NCI-H446 (cell line): ENCODE measurements around the gene PNPLA6.

Experiments
- DNase-seq, 2 experiments: peaks; one replicate each; lab custom pipeline; 2025; lab: John Stamatoyannopoulos, UW

The PNPLA6 gene

DNA sequence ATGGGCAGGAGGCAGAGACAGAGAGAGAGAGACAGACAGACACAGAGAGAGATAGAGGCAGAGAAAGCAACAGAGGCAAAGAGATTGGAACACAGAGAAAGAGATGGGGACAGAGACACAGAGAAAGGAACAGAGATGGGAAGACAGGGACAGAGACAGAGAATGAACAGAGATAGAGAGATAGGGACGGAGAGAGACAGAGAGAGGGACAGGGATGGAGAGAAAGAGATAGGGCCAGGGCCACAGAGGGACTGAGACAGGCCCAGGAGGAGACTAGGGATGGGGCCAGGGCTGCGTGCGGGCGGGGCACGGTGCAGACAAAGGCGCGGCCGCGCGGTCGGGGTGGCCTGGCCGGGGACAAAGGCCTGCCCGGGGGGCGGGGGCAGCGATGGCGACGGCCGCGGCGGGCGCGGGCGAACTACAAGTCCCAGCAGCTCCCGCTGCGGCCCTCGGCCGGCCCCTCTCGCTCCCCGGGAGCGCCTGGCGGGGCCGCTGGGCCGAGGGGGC is 19.8 kb upstream of the PNPLA6 start, which contains the start of gene ZNF358:
ZNF358 (plus strand) TSS at position 459 of the 507 bp plus-strand sequence. CDS start 3,140 bp downstream, outside the sequence.
- peak; percentile 68 to 74 for DNase-seq

DNA sequence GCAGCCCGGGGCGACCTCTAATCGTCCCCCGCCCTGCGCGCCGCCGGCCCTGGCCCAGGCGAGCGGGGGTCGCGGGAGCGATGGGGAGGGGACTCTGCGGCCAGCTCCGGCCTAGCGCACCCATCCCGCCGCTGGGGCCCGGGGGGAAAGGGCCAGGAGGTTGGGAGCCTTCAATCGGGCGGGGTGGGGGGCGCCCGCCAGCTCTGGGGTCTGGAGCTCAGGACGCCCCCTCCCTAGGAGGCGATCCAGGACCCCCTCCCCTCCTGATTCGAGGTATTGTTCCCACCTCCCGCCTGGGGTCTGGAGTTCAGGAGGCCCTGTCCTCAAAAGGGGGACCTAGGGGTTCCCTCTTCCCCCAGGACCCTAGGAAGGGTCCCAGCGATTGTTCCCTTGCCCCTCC is 19.2 kb upstream of the PNPLA6 start:
- DNase-seq, result no peak

DNA sequence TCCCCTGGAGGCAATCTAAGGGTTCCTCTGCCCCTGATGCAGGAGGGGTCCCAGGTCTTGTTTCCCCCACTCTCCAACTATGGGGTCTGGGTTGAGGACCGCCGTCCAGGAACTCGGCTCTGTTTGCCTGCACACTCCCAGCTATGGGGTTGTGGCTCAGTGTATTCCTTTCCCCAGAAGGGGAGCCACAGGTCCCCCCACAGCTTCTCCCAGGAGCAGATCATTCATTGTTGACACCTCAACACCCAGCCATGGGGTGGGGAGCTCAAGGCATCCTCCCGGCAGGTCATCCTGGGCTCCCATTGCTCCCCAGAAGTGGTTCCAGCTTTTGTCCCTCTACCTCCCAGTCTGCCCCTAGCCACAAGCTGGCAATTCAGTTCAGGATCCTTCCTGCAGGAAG is 18.6 kb upstream of the PNPLA6 start:
- DNase-seq, result no peak

DNA sequence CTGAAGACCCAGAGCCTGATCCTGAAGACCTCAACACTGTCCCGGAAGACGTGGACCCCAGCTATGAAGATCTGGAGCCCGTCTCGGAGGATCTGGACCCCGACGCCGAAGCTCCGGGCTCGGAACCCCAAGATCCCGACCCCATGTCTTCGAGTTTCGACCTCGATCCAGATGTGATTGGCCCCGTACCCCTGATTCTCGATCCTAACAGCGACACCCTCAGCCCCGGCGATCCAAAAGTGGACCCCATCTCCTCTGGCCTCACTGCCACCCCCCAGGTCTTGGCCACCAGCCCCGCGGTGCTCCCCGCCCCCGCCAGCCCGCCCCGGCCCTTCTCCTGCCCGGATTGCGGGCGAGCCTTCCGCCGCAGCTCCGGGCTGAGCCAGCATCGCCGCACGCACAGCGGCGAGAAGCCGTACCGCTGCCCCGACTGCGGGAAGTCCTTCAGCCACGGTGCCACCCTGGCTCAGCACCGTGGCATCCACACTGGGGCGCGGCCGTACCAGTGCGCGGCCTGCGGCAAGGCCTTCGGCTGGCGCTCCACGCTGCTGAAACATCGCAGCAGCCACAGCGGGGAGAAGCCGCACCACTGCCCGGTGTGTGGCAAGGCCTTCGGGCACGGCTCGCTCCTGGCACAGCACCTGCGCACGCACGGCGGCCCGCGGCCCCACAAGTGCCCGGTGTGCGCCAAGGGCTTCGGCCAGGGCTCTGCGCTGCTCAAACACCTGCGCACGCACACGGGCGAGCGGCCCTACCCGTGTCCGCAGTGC is 16.0 kb upstream of the PNPLA6 start:
- DNase-seq, result no peak

DNA sequence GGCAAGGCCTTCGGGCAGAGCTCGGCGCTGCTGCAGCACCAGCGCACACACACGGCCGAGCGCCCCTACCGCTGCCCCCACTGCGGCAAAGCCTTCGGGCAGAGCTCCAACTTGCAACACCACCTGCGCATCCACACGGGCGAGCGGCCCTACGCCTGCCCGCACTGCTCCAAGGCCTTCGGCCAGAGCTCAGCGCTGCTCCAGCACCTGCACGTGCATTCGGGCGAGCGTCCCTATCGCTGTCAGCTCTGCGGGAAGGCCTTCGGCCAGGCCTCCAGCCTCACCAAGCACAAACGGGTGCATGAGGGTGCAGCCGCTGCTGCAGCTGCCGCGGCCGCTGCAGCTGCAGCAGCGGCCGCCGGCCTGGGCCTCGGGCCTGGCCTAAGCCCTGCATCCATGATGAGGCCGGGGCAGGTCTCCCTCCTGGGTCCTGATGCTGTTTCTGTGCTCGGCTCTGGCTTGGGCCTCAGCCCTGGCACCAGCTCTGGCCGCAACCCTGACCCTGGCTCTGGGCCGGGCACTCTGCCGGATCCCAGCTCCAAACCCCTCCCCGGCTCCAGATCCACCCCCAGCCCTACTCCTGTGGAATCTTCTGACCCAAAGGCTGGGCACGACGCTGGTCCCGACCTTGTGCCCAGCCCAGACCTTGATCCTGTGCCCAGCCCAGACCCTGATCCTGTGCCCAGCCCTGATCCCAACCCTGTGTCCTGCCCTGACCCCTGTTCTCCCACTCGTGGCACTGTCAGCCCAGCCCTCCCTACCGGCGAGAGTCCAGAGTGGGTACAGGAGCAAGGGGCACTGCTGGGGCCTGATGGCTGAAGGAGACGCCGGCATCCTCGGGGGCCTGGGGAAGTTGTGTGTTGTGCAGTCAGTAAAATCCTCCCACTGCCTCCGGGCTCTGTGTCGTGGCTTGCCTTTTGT is 15.1 kb upstream of the PNPLA6 start:
- DNase-seq, result no peak

DNA sequence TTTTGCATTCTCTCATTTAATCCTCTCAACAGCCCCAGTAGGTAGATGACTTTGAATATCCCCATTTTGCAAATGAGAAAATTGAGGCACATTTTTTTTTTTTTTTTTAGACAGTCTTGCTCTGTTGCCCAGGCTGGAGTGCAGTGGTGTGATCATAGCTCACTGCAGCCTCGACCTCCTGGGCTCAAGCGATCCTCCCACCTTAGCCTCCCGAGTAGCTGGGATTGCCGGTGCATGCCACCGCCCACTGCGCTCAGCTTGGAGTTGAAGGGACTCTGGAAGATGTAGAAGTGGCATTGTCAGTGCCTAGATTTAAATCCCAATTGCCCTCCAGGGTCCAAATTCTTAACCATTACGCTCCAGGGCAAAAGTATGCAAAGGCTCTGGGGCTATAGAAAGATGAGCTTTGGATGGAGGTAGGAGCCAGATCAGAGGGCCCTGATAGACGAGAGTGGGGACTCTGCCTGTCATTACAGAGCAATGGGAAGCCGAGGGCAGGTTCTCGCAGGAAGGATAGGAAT is 13.9 kb upstream of the PNPLA6 start:
- DNase-seq, result no peak

DNA sequence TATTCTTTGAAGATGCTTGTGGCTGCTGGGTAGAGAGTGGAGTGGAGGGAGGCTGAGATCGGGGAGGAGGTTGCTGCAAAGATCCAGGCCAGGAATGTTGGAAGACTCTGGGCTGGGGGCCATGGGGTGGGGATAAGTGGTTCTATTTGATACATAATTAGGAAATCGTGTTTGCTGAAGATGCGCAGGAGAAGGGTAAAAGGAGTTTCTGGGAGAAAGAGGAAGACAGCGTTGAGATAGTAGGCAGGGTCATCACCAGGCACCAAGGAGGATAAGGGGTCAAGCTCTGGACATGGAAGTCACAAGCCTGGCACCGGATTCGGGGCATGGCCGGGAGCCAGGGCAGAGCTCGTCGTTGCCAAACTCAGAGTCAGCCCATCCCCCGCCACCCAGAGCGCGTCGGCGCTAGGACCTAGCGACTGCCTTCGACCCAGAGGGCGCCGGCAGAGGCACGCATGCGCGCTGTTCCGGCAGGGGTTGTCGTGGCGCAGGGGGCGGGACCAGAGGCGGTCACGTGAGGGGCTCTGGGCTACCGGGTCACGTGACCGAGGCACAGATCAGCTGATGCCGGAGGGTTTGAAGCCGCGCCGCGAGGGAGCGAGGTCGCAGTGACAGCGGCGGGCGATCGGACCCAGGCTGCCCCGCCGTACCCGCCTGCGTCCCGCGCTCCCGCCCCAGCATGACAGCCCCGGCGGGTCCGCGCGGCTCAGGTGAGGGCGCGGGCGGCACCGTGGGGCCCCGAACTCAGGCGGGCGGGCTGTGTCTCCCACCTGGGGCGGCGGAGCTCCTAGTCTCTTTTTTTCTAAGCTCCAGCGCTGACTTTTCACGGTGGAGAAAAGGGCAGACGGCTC is 13.2 kb upstream of the PNPLA6 start, which contains the start of gene MCOLN1:
MCOLN1 (plus strand) TSS at position 553 of the 851 bp plus-strand sequence; CDS start at position 680, 127 bp downstream.
- peak; percentile 93 to 99 for DNase-seq

DNA sequence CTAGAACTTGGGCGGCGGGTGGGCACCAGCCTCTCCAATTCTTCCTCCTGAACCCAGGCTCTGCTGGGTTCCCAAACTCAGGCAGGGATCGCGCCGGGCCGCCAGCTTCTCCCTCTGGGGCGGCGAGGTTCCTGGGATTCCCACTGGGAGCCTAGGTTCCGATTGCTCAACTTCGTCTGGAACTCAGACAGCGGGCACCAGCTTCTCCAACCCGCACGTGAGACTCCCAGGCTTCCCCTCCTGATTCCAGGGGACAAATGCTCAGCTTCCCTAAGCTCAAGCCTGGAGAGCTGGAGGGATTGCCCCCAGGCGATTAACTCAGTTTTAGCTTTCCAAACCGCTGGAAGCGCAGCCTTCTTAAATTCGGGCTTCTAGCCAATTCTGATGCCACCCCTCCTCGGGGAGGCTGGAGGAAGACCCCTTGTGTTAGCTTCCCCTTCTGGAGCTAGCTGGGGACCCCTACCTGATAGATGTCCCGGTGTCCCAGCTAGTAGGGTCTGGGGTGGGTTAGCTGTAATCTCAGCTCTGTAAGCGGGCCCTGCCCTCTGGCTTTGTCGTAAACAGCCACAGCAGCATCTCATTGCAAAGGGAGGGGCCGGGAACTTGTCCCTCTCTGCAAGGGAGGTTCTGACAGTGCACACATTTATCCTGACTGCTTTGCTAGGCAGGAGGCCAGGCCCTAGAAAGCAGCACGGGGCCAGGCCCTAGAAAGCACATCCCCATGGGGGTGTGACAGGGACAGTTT is 12.4 kb upstream of the PNPLA6 start:
- no peak for DNase-seq

DNA sequence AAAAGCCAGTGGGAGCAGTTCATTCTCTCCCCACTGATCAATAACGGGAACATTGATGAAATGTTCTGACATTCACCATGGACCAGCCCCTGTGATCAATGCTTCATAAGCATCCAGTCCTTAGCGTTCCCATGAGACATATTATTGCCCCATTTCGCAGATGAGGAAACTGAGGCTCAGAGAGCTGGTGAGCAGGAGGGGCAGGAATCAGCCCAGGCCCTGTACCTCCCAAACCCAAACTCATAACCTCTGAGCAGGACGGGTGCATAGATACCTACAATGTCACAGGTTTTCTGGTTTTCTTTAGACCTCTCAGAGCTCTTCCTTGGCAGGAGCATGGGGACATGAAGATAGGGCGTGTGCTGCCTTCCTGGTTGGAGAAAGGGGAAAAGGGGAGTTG is 11.0 kb upstream of the PNPLA6 start:
- DNase-seq, result no peak

DNA sequence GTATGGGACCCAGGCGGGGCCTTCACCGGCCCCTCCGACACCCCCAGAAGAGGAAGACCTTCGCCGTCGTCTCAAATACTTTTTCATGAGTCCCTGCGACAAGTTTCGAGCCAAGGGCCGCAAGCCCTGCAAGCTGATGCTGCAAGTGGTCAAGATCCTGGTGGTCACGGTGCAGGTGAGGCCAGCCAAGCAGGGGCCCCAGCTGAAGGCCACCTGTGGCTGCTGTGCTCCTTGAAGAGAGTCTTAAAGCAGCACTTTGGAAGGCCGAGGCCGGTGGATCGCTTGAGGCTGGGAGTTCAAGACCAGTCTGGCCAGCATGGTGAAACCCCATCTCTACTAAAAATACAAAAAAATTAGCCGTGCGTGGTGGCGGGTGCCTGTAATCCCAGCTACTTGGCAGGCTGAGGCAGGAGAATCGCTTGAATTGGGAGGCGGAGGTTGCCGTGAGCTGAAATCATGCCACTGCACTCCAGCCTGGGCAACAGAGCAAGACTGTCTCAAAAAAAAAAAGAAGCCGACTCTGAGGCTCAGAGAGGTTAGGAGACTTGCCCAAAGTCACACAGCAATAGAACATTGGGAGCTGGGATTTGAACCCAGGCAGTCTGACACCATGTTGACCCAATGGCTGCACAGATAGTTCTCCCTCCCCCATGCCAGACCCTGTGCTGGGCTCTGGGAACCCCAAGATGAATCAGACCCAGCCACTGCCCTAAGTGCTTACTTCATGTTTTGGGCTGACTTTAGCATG is 10.4 kb upstream of the PNPLA6 start:
- no peak for DNase-seq

DNA sequence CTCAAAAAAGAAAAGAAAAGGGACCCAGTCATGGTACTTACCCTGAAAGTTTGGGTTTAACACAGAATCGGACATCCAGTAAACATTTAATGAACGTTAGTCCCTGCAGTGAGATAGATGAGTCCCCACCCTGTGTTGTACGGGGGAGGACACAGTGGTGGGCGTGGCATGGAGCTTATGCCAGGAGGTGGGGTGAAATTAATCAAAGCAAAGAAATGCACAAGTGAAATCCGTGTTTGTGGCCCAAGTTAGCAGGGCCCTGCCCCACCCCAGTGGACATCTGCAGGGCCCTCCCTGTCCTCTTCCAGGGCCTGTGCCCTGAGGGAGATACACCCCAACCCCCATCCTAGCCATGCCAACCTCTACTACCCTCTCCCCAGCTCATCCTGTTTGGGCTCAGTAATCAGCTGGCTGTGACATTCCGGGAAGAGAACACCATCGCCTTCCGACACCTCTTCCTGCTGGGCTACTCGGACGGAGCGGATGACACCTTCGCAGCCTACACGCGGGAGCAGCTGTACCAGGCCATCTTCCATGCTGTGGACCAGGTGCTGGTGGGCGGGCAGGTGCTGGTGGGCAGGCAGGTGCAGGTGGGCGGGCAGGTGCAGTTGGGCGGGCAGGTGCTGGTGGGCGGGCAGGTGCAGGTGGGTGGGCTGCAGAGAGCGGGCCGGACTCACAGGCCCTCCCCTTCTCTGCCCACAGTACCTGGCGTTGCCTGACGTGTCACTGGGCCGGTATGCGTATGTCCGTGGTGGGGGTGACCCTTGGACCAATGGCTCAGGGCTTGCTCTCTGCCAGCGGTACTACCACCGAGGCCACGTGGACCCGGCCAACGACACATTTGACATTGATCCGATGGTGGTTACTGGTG is 9.2 kb upstream of the PNPLA6 start:
- DNase-seq, result no peak

DNA sequence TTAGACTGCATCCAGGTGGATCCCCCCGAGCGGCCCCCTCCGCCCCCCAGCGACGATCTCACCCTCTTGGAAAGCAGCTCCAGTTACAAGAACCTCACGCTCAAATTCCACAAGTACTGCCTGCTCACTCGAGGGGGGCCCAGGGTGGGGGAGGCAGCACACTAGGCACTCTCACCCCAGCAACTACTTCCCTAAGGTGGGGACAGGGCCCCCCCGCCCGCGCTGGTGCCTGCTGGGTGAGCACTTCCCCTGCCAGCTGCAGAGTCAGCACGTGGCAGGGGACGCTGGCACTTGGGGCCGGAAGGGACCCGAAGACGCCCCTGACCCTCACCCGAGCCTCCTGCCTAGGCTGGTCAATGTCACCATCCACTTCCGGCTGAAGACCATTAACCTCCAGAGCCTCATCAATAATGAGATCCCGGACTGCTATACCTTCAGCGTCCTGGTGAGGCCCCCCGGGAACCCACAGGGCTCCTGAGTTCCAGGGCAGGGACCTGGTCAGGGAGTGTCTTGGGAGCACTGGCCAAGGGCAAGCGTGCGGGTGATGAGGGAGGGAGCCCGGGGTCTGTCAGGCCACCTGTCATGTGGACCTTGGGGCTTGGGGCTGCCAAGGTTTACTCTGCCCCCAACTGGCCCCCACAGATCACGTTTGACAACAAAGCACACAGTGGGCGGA is 7.9 kb upstream of the PNPLA6 start:
- DNase-seq, result no peak

DNA sequence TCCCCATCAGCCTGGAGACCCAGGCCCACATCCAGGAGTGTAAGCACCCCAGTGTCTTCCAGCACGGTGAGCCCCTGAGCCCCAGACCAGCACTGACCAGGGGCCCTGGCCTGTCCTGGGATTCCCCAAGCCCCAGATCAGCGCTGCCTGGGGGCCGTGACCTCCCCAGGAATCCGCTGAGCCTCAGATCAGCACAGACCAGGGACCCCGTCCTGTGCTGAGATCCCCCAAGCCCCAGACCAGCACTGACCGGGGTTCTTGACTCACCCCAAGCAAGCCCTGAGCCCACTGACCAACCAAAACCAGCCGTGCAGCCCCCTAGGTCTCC is 7.4 kb upstream of the PNPLA6 start:
- no peak for DNase-seq

DNA sequence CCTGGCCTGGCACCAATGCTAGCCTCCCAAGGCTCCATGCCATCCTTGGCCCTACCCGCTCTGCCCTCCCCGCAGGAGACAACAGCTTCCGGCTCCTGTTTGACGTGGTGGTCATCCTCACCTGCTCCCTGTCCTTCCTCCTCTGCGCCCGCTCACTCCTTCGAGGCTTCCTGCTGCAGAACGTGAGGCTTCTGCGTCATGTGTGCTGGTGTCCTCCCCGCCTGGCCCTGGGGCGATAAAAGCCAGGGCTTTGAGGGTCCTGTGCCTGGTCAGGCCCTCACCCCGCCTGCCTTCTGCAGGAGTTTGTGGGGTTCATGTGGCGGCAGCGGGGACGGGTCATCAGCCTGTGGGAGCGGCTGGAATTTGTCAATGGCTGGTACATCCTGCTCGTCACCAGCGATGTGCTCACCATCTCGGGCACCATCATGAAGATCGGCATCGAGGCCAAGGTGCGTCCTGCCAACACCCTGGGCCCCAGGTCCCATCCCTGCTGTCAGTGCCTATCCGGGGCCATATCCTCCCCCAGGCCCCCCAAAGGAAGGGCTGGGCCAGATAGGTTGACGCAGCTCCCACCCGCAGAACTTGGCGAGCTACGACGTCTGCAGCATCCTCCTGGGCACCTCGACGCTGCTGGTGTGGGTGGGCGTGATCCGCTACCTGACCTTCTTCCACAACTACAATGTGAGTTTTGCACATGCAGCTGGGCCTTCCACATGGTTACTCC is 6.8 kb upstream of the PNPLA6 start:
- DNase-seq, result no peak

DNA sequence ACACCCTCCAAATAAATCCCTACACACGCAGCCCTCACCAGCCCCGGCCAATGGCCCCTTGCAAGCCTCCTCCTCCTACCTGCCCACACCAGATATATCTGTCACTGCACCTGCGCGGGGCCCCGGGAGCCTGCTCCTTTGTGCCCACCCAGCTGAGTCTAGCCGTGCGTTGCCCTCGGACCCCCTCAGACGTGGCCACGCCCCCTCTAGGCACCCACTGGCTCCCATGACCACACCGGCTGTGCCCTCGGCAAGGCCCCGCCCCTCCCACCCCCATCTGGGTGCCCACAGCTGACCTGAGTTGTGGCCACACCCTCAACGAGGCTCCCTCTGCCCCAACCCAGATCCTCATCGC is 6.3 kb upstream of the PNPLA6 start:
- DNase-seq, result no peak

DNA sequence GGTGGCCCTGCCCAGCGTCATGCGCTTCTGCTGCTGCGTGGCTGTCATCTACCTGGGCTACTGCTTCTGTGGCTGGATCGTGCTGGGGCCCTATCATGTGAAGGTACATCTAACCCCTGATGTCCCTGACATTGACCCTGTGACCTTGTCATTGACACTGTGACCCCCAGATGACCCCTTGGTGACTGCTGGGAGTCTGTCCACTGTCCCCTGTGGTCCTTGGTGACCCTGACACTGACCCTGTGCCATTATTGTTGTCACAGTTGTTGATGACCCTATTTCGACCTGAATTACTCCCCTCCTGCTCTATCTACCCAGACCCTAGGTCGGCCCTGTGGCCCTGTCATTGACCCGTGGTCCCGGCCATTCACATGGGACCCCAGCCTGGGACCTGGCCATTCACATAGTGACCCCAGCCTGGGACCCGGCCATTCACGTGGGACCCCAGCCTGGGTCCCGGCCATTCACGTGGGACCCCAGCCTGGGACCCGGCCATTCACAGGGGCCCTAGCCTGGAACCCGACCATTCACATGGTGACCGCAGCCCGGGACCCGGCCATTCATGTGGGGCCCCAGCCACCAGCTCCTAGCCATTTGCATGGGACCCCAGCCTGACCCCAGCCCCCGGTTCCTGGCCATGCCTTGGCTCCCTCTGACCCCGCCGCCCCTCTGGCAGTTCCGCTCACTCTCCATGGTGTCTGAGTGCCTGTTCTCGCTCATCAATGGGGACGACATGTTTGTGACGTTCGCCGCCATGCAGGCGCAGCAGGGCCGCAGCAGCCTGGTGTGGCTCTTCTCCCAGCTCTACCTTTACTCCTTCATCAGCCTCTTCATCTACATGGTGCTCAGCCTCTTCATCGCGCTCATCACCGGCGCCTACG is 5.7 kb upstream of the PNPLA6 start:
- DNase-seq, result no peak

DNA sequence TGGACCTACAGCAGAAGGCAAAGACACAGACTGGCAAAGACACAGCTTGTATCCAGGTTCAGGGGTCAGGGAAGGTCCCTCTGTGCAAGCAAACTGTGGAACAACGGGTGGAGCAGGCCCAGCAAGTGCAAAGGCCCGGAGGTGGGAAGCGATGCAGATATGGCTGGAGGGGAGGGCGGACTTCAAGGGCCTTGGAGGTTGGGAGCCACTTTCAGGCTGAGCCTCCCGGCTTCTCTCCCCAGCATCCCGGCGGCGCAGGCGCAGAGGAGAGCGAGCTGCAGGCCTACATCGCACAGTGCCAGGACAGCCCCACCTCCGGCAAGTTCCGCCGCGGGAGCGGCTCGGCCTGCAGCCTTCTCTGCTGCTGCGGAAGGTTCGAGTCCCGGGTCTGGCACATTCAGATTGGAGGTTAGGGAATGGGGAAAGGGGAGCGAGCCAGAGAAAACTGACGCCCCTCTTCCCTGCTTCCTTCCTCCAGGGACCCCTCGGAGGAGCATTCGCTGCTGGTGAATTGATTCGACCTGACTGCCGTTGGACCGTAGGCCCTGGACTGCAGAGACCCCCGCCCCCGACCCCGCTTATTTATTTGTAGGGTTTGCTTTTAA is 2.1 kb upstream of the PNPLA6 start:
- DNase-seq, result no peak
